ENCODE data around the gene SPCS2.

The SPCS2 gene

DNA sequence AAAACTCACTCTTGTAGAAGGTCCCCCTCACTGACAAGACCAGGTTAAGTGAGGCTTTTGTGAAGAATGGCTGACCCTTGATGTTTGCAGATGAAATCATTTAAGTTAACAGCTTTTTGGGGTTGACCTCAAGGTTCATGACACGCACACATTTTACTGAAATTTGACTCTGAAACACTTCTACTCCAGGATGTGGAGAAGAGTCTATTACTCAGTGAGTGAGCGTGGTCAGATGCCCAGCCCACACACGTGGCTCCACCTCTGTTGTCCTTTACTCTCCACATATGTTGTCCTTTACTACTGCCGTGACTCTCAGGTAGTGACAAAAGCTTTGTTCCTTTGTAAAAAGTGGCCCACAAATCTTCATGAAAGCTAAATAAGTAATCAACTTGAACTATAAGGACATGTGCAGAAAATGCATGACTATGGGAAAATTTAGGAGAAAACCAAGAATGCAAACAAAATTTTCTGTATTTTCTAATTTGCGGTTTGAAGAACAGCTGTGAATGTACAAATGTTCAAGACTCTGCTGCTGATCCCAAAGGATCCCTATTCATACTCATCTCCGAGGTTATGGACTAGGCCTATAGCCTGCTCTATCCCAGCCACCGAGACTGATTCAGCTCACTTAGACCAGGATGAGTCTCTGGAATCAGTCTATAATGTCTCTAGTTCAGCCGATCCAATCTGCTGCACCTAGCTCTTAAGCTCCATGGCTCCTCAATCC lies 22.6 kb upstream of the SPCS2 start:
- TF ChIP-seq, protein P1, sequence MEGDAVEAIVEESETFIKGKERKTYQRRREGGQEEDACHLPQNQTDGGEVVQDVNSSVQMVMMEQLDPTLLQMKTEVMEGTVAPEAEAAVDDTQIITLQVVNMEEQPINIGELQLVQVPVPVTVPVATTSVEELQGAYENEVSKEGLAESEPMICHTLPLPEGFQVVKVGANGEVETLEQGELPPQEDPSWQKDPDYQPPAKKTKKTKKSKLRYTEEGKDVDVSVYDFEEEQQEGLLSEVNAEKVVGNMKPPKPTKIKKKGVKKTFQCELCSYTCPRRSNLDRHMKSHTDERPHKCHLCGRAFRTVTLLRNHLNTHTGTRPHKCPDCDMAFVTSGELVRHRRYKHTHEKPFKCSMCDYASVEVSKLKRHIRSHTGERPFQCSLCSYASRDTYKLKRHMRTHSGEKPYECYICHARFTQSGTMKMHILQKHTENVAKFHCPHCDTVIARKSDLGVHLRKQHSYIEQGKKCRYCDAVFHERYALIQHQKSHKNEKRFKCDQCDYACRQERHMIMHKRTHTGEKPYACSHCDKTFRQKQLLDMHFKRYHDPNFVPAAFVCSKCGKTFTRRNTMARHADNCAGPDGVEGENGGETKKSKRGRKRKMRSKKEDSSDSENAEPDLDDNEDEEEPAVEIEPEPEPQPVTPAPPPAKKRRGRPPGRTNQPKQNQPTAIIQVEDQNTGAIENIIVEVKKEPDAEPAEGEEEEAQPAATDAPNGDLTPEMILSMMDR (IDR thresholded peaks at IDR 0.05) = no peak

DNA sequence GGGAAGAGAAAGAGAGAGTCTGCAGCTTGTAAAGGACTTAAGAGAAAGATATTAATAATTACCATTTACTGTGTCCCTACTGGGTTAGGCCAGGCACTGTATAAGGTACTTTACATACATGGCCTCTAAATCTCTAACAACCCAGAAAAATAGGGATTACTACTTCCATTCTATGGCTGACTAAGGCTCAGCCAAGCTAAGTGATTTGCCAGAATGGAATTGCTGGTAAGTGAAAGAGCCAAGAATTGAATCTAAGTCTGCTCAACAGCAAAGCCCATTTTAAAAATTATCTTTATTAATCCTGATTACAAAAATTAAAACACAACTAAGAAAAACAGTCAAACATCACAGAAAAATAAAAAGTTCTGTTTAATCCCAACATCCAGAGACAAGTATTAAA lies 21.6 kb upstream of the SPCS2 start:
- TF ChIP-seq, protein P1 (IDR thresholded peaks at IDR 0.05) = no peak

DNA sequence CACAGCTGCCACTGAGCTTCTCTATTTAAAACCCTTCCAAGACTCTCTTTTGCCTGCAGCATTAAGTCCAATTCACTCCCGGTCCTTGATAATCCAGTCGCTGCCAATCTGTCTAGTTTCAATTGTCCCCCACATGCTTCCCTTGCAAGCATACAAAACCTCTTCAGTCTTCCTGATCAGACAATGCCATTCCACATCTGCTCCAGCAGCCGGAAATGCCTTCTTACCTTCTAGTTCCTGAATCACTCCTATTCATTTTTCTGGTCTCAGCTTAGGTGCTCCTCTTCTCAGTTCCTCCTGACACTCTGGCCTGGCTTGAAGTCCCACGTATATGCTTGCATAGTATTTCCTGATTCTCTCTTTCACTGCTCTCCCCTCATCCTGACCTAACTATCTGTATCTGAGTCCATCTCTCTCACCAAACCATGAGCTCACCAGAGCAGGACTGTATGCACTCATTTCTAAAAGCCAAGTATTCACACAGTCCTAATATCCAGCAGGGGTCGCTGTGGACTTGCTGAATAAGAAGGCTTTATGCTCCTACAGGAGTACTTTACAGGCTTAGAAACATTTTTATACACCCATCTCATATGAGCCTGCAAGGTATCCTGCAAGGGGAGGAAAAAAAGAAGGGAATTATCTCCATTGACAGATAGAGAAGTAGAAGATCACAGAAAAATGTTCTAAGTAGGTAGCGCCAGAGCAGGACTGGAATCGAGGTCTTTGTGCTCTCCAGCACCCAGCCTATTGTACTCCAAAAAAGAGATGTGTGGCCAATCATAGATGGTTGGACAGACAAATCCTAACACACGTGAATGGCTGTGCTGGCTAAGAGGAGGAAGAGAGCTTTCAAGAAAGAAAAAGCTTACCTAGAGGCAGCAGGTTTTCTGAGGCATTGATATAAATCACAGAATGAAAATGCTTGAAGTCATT lies 19.4 kb upstream of the SPCS2 start:
- TF ChIP-seq, protein P1 (IDR thresholded peaks at IDR 0.05) = peak; percentile 91

DNA sequence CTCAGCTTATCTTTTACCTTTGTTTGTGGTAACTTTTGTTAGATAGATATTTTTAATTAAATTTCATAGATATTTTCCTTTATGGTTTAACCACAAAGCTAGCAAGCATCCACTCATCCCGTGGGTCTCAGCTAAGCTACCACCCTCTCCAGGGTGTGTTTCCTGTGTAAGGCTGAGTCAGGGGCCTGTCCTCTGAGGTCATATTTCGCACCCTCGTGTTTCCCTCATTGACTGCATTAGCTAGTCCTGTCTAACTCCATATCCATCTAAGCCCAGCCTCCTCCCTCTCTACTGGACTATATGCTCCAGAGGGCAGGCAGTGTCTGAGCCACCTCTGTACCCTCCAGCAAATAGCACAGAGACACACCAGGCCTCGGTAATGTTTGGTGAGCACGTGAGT lies 16.9 kb upstream of the SPCS2 start:
- TF ChIP-seq, protein P1 (IDR thresholded peaks at IDR 0.05) = no peak

DNA sequence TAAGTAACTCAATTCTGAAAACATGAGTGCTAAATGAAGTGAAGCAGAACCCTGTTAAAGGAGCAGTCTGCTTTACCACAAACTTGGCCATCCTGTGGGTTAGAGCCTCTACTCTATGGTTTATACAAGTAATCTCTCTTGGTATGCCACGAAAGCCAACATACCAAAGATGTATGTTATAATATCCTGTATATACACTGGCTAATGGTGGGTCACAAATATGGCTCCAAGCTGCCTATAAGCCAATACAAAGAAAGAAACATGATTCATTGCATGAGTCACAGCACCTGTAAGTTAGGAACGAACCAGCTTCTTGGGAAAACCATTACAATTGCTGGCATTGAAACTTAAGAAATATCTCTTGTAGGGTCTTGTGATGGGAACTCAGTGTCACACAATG lies 16.3 kb upstream of the SPCS2 start:
- TF ChIP-seq, protein P1 (IDR thresholded peaks at IDR 0.05) = no peak

DNA sequence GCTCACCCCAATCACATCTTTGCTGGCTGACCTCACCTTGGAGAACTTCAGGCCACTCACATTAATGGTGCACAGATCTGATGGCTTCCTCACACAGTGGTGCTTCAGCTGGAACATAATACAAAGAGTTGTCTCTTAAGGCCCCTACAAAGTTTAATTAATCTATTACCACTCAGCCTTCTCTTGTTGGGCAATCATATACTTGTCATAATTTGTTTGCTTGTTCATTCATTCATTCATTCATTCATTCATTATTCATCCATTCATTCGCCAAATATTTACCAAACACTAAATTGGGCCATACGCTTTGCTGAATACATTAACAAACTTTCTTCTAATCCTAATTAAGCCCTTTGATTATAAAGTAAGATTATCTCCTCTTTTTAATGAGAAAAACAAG lies 15.3 kb upstream of the SPCS2 start:
- TF ChIP-seq, protein P1 (IDR thresholded peaks at IDR 0.05) = no peak

DNA sequence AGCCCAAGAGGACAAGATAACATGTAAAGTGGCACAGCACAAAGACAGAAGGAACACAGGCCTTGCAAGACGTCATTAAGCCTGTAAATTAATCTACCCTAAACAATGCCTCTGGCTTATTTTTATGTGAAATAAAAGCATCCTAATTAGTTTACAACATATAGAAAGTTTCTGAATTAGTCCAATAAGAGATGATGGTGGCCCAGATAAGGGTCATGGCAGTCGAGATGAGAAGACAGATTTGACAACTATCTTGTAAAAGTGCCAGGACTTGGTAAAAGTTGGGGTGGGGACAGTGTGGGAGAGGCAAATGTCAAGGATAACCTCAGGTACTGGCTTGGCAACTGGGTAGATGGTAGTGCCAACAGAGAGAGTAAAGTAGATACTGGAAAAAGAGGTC lies 13.8 kb upstream of the SPCS2 start:
- TF ChIP-seq, protein P1 (IDR thresholded peaks at IDR 0.05) = no peak
